NT2/D1 (cell line): ENCODE data around the gene EPHA2.

Experiments
- DNase-seq: peaks from one replicate; pipeline ENCODE4 v3.0.0-alpha.2; 2011; ENCODE audit warnings: low read depth, low spot score
- H3K27me3 ChIP-seq: 2 replicates; pipeline ENCODE4 v1.6.0; 2011; ENCODE audit warnings: mild to moderate bottlenecking; ENCODE audit not compliant: insufficient read length, insufficient read depth
- H3K36me3 ChIP-seq: 2 replicates; pipeline ENCODE4 v1.6.1; 2011; ENCODE audit warnings: mild to moderate bottlenecking, low read length, mixed read lengths; ENCODE audit not compliant: insufficient read depth, insufficient read length
- H3K4me1 ChIP-seq: 2 replicates; pipeline ENCODE4 v1.5.1; 2011; ENCODE audit not compliant: insufficient read depth, insufficient read length
- H3K4me3 ChIP-seq: 2 replicates; pipeline ENCODE4 v1.5.1; 2011; ENCODE audit warnings: low read depth; ENCODE audit not compliant: insufficient read length
- H3K9ac ChIP-seq: 2 replicates; pipeline ENCODE4 v1.6.0; 2011; ENCODE audit warnings: low read depth; ENCODE audit not compliant: insufficient read length
- H3K9me3 ChIP-seq: 2 replicates; pipeline ENCODE4 v1.5.1; 2011; ENCODE audit warnings: mild to moderate bottlenecking, low read length; ENCODE audit not compliant: insufficient read depth
- SUZ12 ChIP-seq: IDR thresholded peaks from 2 replicates; pipeline ENCODE4 v1.6.1; 2011; ENCODE audit not compliant: insufficient read length, insufficient read depth; ENCODE audit errors: extremely low read depth
- YY1 ChIP-seq: IDR thresholded peaks from 2 replicates; pipeline ENCODE4 v1.6.1; 2011; ENCODE audit not compliant: insufficient read length, insufficient read depth
- ZNF274 ChIP-seq: IDR thresholded peaks from 2 replicates; pipeline ENCODE4 v1.6.1; 2011; ENCODE audit warnings: mild to moderate bottlenecking, low read depth, low read length

Gene EPHA2

DNA sequence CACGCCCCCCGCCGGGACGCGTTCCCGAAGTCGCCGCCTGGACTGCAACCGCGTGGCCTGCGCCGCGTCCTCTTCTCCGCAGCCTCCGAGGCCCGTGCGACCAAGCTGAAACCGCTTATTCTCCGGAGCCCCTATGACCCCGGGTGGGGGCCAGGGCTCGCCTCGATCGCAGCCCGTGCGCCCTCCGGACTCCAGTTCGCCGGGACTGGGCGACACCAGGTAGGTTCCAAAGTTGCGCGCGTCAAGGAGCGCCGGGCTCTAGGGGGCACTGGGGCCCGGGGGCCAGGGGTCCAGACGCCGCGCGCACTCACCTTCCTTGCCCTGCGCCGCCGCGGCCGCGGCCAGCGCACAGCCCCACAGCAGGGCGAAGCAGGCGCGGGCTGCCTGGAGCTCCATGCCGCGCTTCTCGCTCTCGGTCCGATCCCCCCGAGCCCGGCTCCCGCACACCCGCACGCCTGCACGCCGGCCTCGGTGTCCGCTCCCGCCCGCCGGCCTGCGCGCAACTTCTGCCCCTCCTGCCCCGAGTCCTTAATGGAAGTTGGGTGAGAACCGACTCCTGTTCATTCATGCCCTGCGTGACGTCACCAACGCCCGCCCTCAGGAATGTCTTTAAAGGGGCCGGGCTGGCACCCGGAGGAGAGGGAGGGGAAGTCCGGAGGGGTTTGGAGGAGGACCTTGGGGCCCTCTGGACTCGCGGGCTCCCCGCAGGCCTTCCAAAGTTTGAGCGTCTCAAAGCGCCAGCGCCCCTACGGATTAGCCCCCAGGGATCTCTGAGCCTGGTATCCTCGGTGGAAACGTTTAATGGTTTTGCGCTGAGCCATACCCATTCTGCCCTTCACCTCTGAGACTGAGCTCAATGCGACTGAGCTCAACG, at the start of gene EPHA2:
Gene EPHA2 (minus strand): TSS at position 533 of the 874 bp plus-strand sequence. CDS start 137 bp downstream, at position 396.
- peak; percentile 80 for DNase-seq
- Histone ChIP-seq H3K9ac (peak within 1 kb of the TSS; percentile 91), H3K27me3 (peaks cover 12% of the 10 kb centered on the region), H3K9me3 (no peaks in the 10 kb centered on the region), H3K4me3 (peak within 1 kb of the TSS; percentile 78), H3K36me3 (peaks cover 39% of the 10 kb centered on the region), H3K4me1 (peaks cover 23% of the 10 kb centered on the region)
- TF ChIP-seq YY1: no peak
- no peak for TF ChIP-seq SUZ12
- no peak for TF ChIP-seq ZNF274

DNA sequence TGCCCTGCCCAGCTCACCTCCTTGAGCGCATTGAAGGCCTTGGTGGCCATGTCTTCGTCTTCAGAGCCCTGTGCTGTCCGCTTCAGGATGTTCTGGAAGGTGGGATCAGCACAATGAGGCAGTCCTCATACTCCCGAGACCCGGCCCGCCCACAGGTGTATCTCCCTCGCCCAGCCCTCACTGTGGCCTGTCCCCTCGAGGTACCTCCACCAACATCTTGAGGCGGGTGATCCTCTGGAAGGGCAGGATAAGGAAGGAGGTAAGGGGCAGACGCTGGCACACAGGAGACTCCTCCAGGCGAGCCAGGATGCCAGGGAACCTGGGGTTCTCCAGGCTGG, 49.4 kb upstream of the EPHA2 start:
- no peak for TF ChIP-seq YY1
- TF ChIP-seq ZNF274: no peak
- TF ChIP-seq SUZ12: no peak
- no peaks in the 10 kb centered on the region for H3K9me3 ChIP-seq
- H3K36me3 ChIP-seq: peaks cover 23% of the 10 kb centered on the region
- no peak for DNase-seq
- H3K27me3 ChIP-seq: peaks cover 2% of the 10 kb centered on the region
- no peak overlapping the region for H3K4me3 ChIP-seq
- no peak overlapping the region for H3K9ac ChIP-seq
- H3K4me1 ChIP-seq: peaks cover 7% of the 10 kb centered on the region

DNA sequence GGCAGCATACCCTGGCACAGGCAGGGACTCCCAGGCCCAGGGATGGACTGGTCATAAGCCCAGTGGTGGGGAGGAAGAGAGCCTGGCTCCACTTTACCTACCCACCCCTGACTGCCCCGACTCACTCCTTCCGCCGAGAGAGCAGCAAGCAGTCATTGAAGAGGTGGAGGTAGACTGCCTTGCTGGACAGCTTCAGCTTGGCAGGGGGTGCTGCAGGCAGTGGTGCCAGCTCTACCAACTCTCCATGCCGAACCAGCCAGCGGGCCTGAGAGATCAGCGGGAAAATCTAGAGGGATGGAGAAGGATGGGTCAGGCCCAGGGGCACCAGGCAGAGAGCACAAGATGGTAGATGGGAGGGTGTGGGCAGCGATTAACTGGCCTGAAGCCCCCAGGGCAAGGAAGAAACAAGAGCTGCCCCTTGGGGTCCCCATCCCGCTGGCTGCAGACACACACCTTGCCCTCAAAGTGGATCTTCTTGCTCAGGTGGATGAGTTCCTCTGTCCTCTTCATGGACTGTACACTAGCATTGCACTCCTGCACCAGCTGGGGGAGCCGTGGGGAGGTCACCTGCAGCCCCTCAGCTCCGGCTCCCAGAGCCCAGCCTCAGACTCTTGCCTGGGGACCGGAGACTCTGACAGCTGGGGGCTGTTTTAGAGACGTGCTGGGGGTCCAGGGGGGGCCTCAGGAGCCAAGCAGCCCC, 48.9 kb upstream of the EPHA2 start:
- TF ChIP-seq SUZ12: no peak
- TF ChIP-seq YY1: no peak
- no peak for TF ChIP-seq ZNF274
- Histone ChIP-seq H3K27me3 (peaks cover 2% of the 10 kb centered on the region), H3K36me3 (peaks cover 23% of the 10 kb centered on the region), H3K9me3 (no peaks in the 10 kb centered on the region), H3K4me1 (peaks cover 7% of the 10 kb centered on the region), H3K9ac (no peak overlapping the region), H3K4me3 (no peak overlapping the region)
- DNase-seq: no peak

DNA sequence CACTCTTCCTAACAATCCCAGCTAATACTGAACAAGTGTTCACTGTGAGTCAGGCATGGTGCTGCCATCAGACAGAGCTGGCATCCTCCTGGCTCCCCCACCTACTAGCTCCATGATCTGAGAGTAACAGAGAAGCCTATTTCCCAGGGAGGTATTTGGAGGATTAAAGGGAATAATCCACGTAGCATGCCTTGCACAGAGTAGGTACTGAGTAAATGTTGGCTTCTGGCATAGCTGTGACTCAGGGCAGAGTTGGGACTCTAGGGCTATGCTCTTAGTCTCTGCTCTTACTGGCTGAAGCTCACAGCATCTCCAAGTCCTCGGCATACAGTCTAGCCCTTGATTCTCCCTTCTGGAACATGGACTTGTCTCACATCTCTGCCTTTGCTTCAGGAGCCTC, 48.3 kb upstream of the EPHA2 start:
- no peak for DNase-seq
- Histone ChIP-seq H3K9ac (no peak overlapping the region), H3K4me3 (no peak overlapping the region), H3K4me1 (peaks cover 9% of the 10 kb centered on the region), H3K9me3 (no peaks in the 10 kb centered on the region), H3K27me3 (peaks cover 2% of the 10 kb centered on the region), H3K36me3 (peaks cover 23% of the 10 kb centered on the region)
- TF ChIP-seq ZNF274: no peak
- no peak for TF ChIP-seq SUZ12
- TF ChIP-seq YY1: no peak

DNA sequence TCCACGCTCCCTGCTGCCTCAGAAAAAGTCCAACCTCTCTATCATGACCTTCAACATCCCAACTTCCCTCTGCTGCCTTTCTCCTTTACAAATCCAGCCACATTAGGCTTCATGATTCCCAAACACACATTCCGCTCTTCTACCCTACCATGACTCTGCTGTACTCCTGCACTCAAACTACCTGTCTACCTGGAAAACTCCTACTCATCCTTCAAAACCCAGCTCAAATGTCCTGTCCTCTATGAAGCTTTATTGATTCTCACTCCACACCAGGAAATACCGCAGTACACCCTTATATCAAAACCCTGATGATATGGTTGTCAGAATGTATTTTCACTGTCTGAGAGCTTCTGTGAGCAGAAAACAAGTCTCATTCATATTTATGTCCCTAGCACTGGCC, 47.7 kb upstream of the EPHA2 start:
- H3K9ac ChIP-seq: no peak overlapping the region
- H3K27me3 ChIP-seq: peaks cover 2% of the 10 kb centered on the region
- DNase-seq: no peak
- TF ChIP-seq YY1 (no peak), ZNF274 (no peak), SUZ12 (no peak)
- H3K9me3 ChIP-seq: no peaks in the 10 kb centered on the region
- H3K4me1 ChIP-seq: peaks cover 9% of the 10 kb centered on the region
- H3K36me3 ChIP-seq: peaks cover 23% of the 10 kb centered on the region
- H3K4me3 ChIP-seq: no peak overlapping the region

DNA sequence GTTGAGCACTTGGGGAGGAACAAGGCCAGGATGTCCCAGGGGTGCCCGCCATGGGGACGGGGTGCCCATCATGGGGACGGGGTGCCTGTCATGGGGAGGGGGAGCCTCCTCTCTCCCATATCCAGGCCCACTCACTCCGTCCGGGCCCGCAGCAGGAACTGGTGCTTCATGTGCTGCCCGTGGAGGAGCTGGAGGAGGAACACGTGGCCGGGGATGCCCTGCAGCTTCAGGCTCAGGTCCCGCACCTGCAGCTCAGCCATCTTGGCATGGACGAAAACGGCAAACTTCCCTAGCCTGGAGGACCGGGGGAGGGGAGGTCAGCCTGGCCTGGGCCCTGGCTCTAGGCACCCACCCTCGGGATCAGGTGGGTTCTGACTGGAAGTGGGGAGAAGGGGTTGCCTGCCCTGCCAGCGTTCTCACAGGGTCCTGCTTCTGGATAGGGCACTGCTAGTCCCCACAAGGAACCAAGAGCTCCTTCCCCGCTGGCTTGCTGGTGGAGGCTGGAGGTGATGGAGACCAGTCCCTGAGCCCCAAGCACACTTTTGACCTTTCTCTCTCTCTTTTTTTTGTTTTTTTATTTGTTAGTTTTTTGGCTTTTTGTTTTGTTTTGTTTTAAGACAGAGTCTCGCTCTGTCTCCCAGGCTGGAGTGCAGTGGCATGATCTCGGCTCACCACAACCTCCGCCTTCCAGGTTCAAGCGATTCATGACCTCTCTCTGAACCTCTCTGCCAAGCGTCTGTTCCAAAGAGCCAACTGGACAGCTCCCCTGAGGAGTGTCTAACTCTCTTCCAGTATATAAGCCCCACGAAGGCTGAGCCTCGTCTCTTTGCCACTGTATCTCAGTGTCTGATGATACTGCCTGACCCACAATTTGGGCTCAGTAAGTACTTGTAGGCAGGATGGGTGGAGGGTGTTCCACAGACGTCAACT, 46.7 kb upstream of the EPHA2 start:
- H3K9me3 ChIP-seq: no peaks in the 10 kb centered on the region
- no peak overlapping the region for H3K4me3 ChIP-seq
- H3K4me1 ChIP-seq: peaks cover 6% of the 10 kb centered on the region
- peaks cover 27% of the 10 kb centered on the region for H3K36me3 ChIP-seq
- peaks cover under 1% of the 10 kb centered on the region for H3K27me3 ChIP-seq
- TF ChIP-seq ZNF274: no peak
- no peak for DNase-seq
- no peak overlapping the region for H3K9ac ChIP-seq

DNA sequence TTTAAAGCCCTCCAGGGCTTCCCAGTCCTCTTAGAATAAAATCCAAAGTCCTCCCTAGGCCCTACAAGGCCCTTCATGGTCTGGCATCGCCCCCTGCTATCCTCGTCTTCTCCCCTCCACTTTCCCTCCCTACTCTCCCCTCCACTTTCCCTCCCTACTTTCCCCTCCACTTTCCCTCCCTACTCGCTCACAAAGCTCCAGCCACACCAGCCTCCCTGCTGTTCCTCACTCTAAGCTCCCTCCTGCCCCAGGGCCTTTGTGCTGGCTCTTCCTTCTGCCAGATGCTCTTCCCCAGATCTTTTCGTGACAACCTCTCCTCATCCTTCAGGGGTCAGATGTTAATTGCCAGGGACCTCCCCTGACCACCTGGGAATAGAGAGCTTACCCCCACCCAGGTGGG, 43.8 kb upstream of the EPHA2 start:
- H3K36me3 ChIP-seq: peaks cover 24% of the 10 kb centered on the region
- H3K9me3 ChIP-seq: no peaks in the 10 kb centered on the region
- H3K9ac ChIP-seq: no peak overlapping the region
- no peak for DNase-seq
- H3K4me3 ChIP-seq: no peak overlapping the region
- peaks cover 2% of the 10 kb centered on the region for H3K4me1 ChIP-seq
- no peak for TF ChIP-seq YY1
- no peaks in the 10 kb centered on the region for H3K27me3 ChIP-seq
